HG02642 (cell line): ENCODE data around the gene CTNNA3.

Experiments
- ATAC-seq: cut with Tn5 transposase; IDR thresholded peaks from one replicate; pipeline ENCODE4 v1.9.1; 2021; ENCODE audit warnings: mild to moderate bottlenecking; ENCODE audit not compliant: unreplicated experiment, poor library complexity

Gene CTNNA3

DNA sequence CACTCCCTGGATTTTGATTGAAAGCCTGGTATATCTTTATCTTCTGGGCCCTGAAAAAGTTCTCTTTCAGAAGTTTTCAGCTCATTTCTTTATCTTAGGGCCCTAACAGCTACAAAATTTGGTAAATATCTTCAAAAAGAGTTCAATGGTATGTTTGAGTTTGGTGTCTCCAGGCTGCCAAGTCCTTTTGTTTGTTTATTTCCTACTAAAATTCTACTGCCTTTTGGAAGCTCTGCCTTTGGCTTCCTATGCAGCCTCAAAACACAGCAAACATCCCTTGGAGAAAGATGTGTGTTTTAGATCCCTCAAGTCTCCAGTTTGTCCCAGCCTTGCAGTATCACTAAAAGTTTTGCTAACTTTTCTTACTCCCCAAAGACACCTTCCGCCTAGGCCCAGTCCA is 623.3 kb downstream of the CTNNA3 start:
- ATAC-seq = no peak

DNA sequence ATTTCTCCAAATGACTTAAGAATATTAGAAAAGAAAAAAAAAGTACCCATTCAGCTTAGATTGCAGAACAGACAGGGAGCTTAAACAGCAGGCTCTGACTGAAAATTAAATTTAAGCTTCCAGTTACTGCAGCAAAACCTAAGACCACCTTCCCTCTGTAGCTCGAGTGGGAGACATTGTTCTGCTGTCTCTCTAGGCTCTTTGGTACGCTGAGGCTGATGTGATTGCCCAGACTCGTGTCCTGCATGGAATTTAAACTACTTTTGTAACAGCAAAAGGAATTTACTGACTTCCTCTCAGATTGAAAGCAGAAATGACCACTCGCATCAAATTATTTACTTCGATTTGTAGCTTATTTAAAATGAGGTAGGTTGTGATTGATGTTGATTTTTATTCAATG is 645.6 kb downstream of the CTNNA3 start:
- no peak for ATAC-seq

DNA sequence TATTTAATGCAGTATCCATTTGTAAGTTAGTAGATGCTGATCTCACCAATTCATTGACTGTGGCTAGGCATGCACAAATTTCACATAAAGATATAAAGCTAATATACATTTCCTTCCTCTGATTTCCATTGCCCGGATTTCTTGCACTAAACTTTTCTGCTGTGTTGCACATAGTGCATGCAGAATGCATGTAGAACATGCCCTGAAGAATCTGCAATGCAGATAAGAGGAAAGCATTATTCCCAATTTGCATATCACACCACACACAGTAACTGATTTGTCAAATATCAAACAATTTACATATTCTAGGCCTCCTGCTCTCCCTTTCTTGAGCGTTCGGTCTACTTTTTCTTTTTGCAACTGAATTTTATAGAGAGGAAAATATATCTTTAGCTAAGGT is 646.0 kb downstream of the CTNNA3 start:
- no peak for ATAC-seq

DNA sequence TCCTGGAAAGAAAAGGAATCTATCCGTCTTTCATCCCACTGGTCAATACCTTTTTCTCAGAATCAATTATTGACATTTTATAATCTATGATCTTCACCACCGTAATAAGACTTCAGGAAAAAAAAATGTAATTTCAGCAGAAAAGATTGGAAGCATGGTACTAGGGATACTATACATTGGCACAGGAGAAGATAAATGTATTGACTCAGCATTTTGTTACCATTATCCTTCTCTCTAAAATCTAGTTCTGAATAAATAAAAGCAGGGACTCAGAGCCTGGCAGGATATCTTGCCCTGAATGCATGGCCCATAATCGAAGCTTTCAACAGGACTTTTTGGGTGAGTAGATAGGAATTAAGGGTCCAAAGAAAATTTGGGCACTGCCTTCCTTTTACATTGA is 649.5 kb downstream of the CTNNA3 start:
- no peak for ATAC-seq

- no peak for ATAC-seq
Observed at GRCh38 chr10:67045404-67045803, 650.6 kb downstream of the CTNNA3 start.

DNA sequence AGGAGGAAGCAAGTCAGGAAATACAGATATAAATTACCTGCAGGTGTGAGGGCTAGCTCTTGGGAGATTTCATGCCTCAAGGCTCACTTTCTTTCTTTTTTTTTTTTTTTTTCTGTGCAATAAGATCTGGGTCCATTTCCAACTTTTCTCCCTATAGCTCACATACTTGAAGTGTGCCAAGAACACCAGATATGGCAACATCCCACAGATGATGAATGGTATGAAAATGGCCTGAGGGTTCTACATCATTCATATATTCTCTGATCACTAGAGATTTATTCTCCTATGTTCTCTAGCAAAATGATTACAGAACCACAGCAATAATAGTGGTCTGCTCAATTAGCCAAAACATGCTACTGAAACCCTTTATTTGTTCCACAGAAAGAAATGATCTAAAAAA is 653.0 kb downstream of the CTNNA3 start:
- ATAC-seq = no peak

DNA sequence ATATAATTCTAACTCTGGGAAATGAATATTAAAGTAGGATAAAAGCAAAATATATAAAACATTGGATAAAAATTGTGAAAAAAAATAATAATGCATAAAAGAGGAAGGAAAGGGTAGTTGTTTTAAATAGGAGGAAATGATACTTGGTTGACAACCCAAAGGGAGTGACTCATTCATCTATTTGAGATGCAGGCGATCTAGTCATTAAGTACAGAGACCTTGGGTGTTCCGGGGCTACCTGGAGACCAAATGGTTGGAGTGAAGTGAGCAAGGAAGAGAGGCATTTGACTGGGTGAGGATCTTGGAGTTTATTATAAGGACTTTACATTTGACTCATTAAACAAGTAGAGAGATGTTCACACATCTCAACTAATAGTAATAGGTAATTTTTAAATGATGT is 659.2 kb downstream of the CTNNA3 start:
- ATAC-seq = no peak

- ATAC-seq = no peak
Observed at GRCh38 chr10:67033878-67034277, 662.1 kb downstream of the CTNNA3 start.

GRCh38 chr10:67022099-67022498 is 673.9 kb downstream of the CTNNA3 start:
- ATAC-seq = no peak

- ATAC-seq = no peak
Observed at GRCh38 chr10:67017218-67017617, 678.8 kb downstream of the CTNNA3 start.

GRCh38 chr10:67015225-67015624 is 680.8 kb downstream of the CTNNA3 start:
- ATAC-seq = no peak

DNA sequence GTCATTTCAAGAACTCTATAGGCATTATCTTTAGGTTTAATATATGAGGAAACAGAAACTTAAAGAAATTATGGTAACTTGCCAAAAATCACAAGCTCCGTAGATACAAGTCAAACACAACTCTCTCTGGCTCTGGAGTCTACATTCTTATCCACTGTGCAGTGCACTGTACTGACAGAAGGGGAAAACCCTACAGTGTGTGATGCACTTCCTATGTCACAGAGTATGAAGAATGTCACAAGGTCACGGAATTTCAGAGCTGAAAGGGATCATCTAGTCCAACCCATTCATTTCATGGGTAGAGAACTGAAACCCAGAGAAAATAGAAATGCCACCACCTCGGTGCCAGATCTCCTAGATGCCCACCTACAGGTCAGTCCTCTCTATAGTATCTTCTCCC is 684.0 kb downstream of the CTNNA3 start:
- no peak for ATAC-seq

DNA sequence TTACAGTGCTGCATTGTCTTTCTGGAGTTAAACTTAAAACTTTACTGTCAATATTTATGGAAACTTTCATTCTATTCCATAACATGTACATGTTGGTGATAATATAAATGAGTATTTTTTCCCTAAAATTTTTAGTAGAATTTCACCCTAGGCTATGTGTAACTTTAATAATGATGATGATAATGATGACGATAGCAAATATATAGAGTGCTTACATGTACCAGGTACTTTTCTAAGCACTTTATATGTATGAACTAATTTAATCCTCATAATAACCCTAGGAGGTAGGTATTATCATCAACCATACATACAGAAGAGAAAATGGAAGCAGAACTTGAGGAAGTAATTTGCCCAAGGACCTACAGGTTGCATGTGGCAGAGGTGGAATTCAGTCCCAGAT is 684.5 kb downstream of the CTNNA3 start:
- ATAC-seq = no peak

DNA sequence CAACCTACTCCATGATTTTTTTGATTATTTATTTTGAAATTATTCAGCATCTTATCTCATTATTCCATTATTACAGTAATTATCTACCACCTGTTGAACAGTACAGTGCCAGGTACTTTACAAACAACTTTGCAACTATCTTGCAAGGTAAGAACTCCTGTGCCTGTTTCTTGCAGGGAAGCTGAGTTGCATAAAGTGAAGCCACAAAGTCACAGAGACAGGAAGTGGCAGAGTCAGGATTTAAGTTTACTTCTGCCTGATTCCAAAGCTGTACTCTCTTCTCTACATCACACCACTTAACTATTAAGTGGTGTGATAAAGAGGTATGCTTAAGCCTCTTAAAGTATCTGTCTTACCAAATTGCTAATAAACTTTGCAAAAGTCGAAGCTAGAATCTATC is 690.0 kb downstream of the CTNNA3 start:
- ATAC-seq = no peak

- no peak for ATAC-seq
Observed at GRCh38 chr10:67004690-67005089, 691.3 kb downstream of the CTNNA3 start.

DNA sequence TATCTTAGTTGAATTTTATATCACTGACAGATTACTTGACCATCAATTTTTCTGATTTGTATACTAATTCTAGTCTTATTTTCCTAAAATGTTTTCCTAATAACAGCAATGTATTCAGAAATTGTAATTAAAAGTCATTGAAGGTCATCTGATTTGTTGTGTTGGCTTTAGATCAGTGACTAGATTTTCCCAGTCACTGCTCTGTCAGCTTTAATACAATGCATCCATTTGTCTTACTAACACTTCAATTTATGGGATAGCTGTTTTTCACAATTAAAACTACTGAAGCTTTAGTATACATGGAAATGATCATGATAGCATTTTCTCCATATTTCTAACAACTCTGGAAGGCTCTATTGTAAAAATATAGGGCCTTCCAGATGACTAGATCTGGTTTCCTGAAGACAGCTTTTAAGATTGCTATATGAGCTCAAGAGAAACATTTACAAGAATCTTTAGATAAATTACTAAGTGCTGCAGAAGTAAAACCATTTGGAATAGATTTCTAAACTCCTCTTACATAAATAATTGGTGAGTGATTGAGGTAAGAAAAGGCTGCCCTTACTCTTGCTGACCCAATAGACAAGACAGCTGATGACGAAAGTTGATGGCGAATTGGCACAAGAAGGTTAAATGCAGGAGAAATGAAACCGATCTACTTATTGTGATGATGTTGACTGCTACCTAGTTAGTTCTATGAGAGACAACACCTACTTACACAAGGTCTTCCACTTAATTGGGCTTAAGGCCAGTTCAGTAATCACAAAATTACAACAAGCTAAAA is 696.0 kb downstream of the CTNNA3 start:
- ATAC-seq = no peak

DNA sequence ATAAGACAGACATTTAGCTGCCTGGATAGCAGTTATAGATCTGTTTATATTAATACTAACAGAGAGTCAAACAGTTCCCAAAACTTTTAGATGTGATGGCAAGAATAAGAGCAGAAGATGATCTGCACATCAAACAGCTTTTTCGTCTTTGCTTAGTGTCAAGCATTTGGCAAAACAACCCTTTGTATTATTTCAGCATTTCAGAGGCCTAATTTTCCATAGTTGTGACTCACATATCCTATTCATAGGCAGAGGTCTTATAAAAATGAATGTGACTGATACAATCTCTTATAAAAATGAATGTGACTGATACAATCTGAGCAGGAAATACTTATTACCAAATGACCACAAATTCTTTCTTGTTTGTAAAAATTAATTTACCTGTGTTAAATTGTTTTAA is 699.0 kb downstream of the CTNNA3 start:
- no peak for ATAC-seq

DNA sequence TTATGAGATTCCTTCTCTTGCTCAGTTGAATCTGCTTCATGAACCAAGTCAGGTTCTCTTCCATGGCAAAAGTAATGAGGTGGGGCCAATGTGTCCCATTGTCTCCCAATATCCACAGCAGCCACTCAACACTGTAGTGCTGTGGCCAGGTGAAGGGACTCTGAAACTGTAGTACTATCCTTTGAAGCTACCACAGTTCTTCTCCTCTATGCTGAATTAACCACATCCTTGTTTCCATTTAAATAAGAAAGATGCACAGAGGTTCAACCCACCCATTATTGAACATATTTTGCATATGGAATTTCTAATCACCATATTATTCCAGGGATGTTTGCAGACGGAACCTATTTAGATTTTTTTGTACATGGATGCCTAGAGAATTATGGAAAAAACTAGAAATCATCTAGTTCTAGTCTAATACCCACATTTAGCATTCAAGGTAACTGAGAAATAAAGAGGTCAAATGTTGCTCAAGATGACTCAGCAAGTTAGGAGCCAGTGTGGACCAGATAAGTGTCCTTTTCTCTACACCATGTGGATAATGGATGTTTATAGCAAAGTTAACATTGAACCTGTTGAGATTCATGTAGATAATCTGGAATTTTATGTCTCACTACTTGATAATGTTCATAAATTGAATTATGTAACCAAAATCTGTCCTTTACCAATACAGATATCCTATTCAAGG is 705.7 kb downstream of the CTNNA3 start:
- no peak for ATAC-seq

DNA sequence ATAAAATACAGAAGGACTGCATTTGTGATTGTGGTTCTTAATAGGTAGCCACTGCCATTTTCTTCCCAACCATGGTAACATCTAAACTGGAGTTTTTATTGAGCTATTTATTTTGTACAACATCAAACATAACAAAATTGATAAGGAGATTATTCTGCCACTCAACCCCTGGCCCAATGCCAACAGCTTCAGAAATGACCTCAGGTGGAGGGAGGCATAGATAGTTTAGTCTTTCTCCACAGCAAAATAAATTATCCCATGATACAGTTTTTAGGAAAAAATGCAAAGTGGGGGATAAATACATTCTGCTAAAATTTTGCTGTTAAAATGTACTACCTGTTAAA is 712.5 kb downstream of the CTNNA3 start:
- ATAC-seq = no peak

DNA sequence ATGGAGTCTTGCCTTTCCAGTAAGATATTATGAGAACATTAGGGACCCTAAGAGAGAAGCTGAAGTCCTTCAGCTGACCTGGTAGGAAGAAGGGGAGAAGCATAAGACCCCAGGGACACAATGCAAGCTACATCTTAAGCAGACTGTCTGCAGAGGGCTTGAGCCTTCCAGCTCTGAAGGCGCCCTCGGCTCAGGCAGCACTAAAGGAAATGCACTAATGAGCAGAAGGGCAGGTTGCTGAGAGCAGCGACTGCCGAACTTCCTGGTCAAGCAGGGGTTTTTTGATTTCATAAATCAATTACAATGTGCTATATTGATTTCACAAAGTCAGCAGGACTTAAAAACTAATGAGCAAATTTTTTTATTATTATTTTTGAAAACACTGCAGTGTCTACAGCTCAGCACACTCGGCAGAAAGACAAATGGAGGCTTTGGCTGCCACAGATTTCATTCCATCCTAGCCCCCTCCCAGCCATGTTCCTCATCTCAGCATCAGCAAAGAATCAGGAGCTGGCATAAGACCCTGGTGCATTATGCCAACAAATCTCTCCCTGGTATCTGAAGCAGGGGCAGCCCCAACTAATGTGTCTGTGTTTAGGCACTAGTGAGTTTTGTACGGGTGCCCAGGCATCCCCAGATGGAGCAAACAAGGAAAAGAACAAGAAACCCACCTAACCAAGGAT is 713.1 kb downstream of the CTNNA3 start:
- no peak for ATAC-seq

GRCh38 chr10:66982053-66982420 is 714.0 kb downstream of the CTNNA3 start:
- ATAC-seq = no peak
